Measurements from ENCODE around the gene KERA.

Gene KERA

GRCh38 chr12:91053951-91054715, 3.7 kb downstream of the KERA start:
- Histone ChIP-seq H3K9ac (ENCODE audit: low read depth, low read length, poor library complexity, severe bottlenecking) (no peak overlapping the region), H3K27me3 (ENCODE audit: insufficient read depth, low read length, poor library complexity, severe bottlenecking) (no peaks in the 10 kb centered on the region), H3K36me3 (ENCODE audit: insufficient read depth, low read length) (no peaks in the 10 kb centered on the region), H3F3A (ENCODE audit: low read depth) (no peaks in the 10 kb centered on the region), H3K4me1 (ENCODE audit: insufficient read depth, low read length, poor library complexity, severe bottlenecking) (no peaks in the 10 kb centered on the region), H2AFZ (ENCODE audit: low read length) (no peak overlapping the region), H3K9me3 (ENCODE audit: insufficient read depth, low read depth, low read length) (no peaks in the 10 kb centered on the region), H4K20me1 (ENCODE audit: insufficient read depth, low read length, poor library complexity, severe bottlenecking) (no peaks in the 10 kb centered on the region), H3K4me3 (ENCODE audit: low read length, poor library complexity, severe bottlenecking) (no peak overlapping the region), H3K4me2 (ENCODE audit: low read depth, low read length, poor library complexity, severe bottlenecking) (no peak overlapping the region), H3K79me2 (ENCODE audit: insufficient read depth, low read length) (no peaks in the 10 kb centered on the region), H3K9me2 (replicated peaks; ENCODE audit: low read depth, low read length) (no peaks in the 10 kb centered on the region)
- TF ChIP-seq CTCF (conservative IDR thresholded peaks at IDR 0.05; ENCODE audit: low read length): no peak
- TF ChIP-seq EZH2phosphoT487 (IDR thresholded peaks at IDR 0.05; ENCODE audit: borderline replicate concordance): no peak

GRCh38 chr12:91052026-91052425, 5.8 kb downstream of the KERA start:
- Histone ChIP-seq H3K4me1 (ENCODE audit: insufficient read depth, low read length, poor library complexity, severe bottlenecking) (no peaks in the 10 kb centered on the region), H3K9me3 (ENCODE audit: insufficient read depth, low read depth, low read length) (no peaks in the 10 kb centered on the region), H3K27me3 (ENCODE audit: insufficient read depth, low read length, poor library complexity, severe bottlenecking) (no peaks in the 10 kb centered on the region), H3K4me3 (ENCODE audit: low read length, poor library complexity, severe bottlenecking) (no peak overlapping the region), H4K20me1 (ENCODE audit: insufficient read depth, low read length, poor library complexity, severe bottlenecking) (no peaks in the 10 kb centered on the region), H3F3A (ENCODE audit: low read depth) (no peaks in the 10 kb centered on the region), H3K9me2 (replicated peaks; ENCODE audit: low read depth, low read length) (no peaks in the 10 kb centered on the region), H3K9ac (ENCODE audit: low read depth, low read length, poor library complexity, severe bottlenecking) (no peak overlapping the region), H3K79me2 (ENCODE audit: insufficient read depth, low read length) (no peaks in the 10 kb centered on the region), H3K36me3 (ENCODE audit: insufficient read depth, low read length) (no peaks in the 10 kb centered on the region), H2AFZ (ENCODE audit: low read length) (no peak overlapping the region), H3K4me2 (ENCODE audit: low read depth, low read length, poor library complexity, severe bottlenecking) (no peak overlapping the region)
- TF ChIP-seq EZH2phosphoT487 (IDR thresholded peaks at IDR 0.05; ENCODE audit: borderline replicate concordance) (no peak), CTCF (conservative IDR thresholded peaks at IDR 0.05; ENCODE audit: low read length) (no peak)

GRCh38 chr12:91044586-91044985, 13.2 kb downstream of the KERA start:
- Histone ChIP-seq H3K9me3 (ENCODE audit: insufficient read depth, low read depth, low read length) (no peaks in the 10 kb centered on the region), H3K4me1 (ENCODE audit: insufficient read depth, low read length, poor library complexity, severe bottlenecking) (no peaks in the 10 kb centered on the region), H3K27me3 (ENCODE audit: insufficient read depth, low read length, poor library complexity, severe bottlenecking) (no peaks in the 10 kb centered on the region), H2AFZ (ENCODE audit: low read length) (no peak overlapping the region), H3K79me2 (ENCODE audit: insufficient read depth, low read length) (no peaks in the 10 kb centered on the region), H3K9ac (ENCODE audit: low read depth, low read length, poor library complexity, severe bottlenecking) (no peak overlapping the region), H3K9me2 (replicated peaks; ENCODE audit: low read depth, low read length) (no peaks in the 10 kb centered on the region), H3F3A (ENCODE audit: low read depth) (no peaks in the 10 kb centered on the region), H3K4me2 (ENCODE audit: low read depth, low read length, poor library complexity, severe bottlenecking) (no peak overlapping the region), H3K36me3 (ENCODE audit: insufficient read depth, low read length) (no peaks in the 10 kb centered on the region), H4K20me1 (ENCODE audit: insufficient read depth, low read length, poor library complexity, severe bottlenecking) (no peaks in the 10 kb centered on the region), H3K4me3 (ENCODE audit: low read length, poor library complexity, severe bottlenecking) (no peak overlapping the region)
- TF ChIP-seq CTCF (conservative IDR thresholded peaks at IDR 0.05; ENCODE audit: low read length): no peak
- TF ChIP-seq EZH2phosphoT487 (IDR thresholded peaks at IDR 0.05; ENCODE audit: borderline replicate concordance): no peak
